PC-9 (cell line): ENCODE data around the gene ALDH2.

Source experiments
- CTCF ChIP-seq: fragments of 200-600 bp; sonication (generic); conservative IDR thresholded peaks from 2 replicates; pipeline ENCODE4 v1.6.1; 2017; ENCODE audit warnings: mixed run types, antibody characterized with exemption, mild to moderate bottlenecking, moderate library complexity
- EZH2 ChIP-seq: fragments of 200-600 bp; sonication (generic); IDR thresholded peaks from 2 replicates; pipeline ENCODE4 v1.8.0; 2017; ENCODE audit warnings: antibody characterized with exemption, low read depth

GRCh38 chr12:111777345-111778045 lies 10.8 kb downstream of the ALDH2 start:
- no peak for TF ChIP-seq CTCF
- TF ChIP-seq EZH2, result no peak
